ENCODE data around the gene OTOF.

Gene OTOF

GRCh38 chr2:26469092-26469710 is 8.7 kb downstream of the OTOF start:
- TF ChIP-seq RAD21 (IDR thresholded peaks at IDR 0.05; ENCODE audit: low read depth) (peak; percentile 95), REST (IDR thresholded peaks at IDR 0.05; ENCODE audit: low read depth) (no peak)

- no peak for TF ChIP-seq NFIC (IDR thresholded peaks at IDR 0.05)
- TF ChIP-seq EGR1 (IDR thresholded peaks at IDR 0.05) = no peak
- TF ChIP-seq RAD21 (IDR thresholded peaks at IDR 0.05; ENCODE audit: low read depth) = no peak
- no peak for TF ChIP-seq USF1 (IDR thresholded peaks at IDR 0.05)
- no peak for TF ChIP-seq REST (IDR thresholded peaks at IDR 0.05; ENCODE audit: low read depth)
- no peak for TF ChIP-seq TEAD4 (IDR thresholded peaks at IDR 0.05)
- no peak for TF ChIP-seq TCF12 (IDR thresholded peaks at IDR 0.05; ENCODE audit: low read depth)
These were observed 11.1 kb downstream of the OTOF start for GRCh38 chr2:26466662-26467310.

- TF ChIP-seq EP300 (IDR thresholded peaks at IDR 0.05; ENCODE audit: borderline replicate concordance) (no peak), RAD21 (IDR thresholded peaks at IDR 0.05; ENCODE audit: low read depth) (no peak), FOXM1 (IDR thresholded peaks at IDR 0.05; ENCODE audit: borderline replicate concordance, low read depth) (no peak), ZBTB7A (IDR thresholded peaks at IDR 0.05; ENCODE audit: low read depth) (no peak), TCF12 (IDR thresholded peaks at IDR 0.05; ENCODE audit: low read depth) (no peak), USF1 (IDR thresholded peaks at IDR 0.05) (no peak), NFIC (IDR thresholded peaks at IDR 0.05) (no peak), EGR1 (IDR thresholded peaks at IDR 0.05) (no peak), TEAD4 (IDR thresholded peaks at IDR 0.05) (no peak), CEBPB (IDR thresholded peaks at IDR 0.05) (no peak)
These were observed 11.9 kb downstream of the OTOF start for GRCh38 chr2:26465981-26466471.

GRCh38 chr2:26465266-26465925 is 12.5 kb downstream of the OTOF start:
- TF ChIP-seq TEAD4 (IDR thresholded peaks at IDR 0.05) (no peak), TAF1 (IDR thresholded peaks at IDR 0.05; ENCODE audit: low read depth) (no peak), USF1 (IDR thresholded peaks at IDR 0.05) (no peak), CEBPB (IDR thresholded peaks at IDR 0.05) (no peak), REST (IDR thresholded peaks at IDR 0.05; ENCODE audit: low read depth) (no peak)

Measured in Ishikawa (cell line).